GM11168 (cell line): ENCODE measurements around the gene KCNH6.

Source experiments
- in situ Hi-C: fragments of 300-500 bp; cut with MboI; formaldehyde crosslinking; loops from one replicate; pipeline ENCODE4 v1.12.0; 2022; ENCODE audit warnings: low sequenced_read_pairs; ENCODE audit not compliant: unreplicated experiment

The KCNH6 gene

GRCh38 chr17:63503341-63503705 is 19.8 kb upstream of the KCNH6 start:
- in situ Hi-C loops = no loop called here

DNA sequence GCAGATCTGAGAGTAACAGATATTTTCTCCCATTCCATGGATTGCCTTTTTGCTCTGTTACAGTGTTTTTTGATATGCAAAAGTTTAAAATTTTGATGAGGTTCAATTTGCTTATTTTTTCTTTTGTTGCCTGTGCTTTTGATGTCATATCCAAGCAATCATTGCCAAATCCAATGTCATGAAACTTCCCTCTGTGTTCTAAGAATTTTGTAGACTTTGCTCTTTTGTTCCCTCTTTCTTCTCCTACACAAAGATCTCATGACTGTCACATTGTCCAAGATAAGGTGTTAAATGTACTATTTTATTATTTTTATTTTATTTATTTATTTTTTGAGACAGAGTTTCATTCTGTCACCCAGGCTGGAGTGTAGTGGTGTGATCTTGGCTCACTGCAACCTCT is 18.9 kb upstream of the KCNH6 start:
- in situ Hi-C loops = no loop called here

DNA sequence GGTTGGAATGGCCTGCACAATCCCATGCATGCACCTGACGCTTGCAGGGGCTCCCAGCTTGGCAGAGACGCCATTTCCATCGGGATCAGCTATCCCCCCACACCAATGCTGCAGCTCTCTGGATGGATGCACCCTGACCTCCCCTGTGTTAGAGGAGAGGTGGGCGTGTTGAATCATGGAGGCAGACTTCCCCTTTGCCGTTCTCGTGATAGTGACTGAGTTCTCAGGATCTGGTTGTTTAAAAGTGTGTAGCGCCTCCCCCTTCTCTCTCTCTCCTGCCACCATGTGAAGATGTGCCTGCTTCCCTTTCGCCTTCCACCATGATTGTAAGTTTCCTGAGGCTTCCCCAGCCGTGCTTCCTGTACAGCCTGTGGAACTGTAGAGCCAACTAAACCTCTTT is 17.8 kb upstream of the KCNH6 start:
- in situ Hi-C loops = no loop called here

- in situ Hi-C loops = no loop called here
Observed at GRCh38 chr17:63506627-63507026, 16.5 kb upstream of the KCNH6 start.

GRCh38 chr17:63511331-63511730 is 11.8 kb upstream of the KCNH6 start:
- in situ Hi-C loops = no loop called here

- in situ Hi-C loops = no loop called here
Observed at GRCh38 chr17:63512388-63512787, 10.8 kb upstream of the KCNH6 start.

DNA sequence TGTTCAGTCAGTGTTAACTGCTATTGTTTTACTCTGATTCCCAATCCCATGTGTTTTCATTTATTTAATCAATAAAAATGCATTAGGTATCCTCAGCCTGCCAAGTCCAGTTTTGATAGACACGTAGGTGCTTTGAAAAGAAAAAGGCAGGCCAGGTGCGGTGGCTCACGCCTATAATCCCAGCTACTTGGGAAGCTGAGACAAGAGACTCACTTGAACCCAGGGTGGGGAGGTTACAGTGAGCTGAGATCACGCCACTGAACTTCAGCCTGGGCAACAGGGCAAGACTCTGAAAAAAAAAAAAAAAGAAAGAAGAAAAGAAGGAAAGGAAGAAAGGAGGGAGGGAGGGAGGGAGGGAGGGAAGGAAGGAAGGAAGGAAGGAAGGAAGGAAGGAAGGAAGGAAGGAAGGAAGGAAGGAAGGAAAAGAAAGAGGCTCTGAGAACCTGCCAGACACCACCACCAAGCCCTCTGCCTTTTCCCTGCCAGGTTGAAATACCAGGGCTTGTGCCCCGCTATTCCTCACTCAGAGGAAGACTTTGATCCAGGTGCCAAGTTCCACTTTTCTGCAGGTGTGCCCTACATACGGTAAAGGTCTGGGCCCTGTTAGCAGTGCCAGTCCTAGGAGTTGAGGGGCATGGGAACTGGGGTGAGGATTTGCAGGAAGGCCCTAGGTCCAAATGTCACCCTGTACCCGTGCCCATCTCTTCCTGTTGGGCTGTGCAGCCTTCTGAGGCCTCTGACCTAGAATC is 10.1 kb upstream of the KCNH6 start:
- in situ Hi-C loops = no loop called here

GRCh38 chr17:63514477-63514876 is 8.7 kb upstream of the KCNH6 start:
- in situ Hi-C loops = no loop called here

- in situ Hi-C loops = no loop called here
Observed at GRCh38 chr17:63514974-63515373, 8.2 kb upstream of the KCNH6 start.

DNA sequence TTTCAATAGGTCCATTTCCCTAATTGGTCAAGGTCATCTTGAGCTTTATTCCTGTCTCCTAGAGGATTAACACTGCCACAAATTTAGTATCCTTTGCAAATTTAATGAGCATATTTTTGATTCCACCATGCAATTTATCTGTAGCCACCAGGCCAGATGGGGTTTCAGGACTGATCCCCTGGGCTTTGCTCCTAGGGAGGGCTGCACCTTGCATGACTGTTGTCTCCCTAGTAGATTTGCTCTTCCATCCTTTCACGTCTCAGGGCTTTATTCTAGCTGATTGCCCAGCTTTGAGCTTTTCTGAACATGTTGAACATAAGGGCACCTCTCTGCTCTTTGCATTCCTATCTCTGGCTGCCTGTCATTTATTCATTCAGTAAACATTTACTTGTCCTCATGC is 7.7 kb upstream of the KCNH6 start:
- in situ Hi-C loops = no loop called here

DNA sequence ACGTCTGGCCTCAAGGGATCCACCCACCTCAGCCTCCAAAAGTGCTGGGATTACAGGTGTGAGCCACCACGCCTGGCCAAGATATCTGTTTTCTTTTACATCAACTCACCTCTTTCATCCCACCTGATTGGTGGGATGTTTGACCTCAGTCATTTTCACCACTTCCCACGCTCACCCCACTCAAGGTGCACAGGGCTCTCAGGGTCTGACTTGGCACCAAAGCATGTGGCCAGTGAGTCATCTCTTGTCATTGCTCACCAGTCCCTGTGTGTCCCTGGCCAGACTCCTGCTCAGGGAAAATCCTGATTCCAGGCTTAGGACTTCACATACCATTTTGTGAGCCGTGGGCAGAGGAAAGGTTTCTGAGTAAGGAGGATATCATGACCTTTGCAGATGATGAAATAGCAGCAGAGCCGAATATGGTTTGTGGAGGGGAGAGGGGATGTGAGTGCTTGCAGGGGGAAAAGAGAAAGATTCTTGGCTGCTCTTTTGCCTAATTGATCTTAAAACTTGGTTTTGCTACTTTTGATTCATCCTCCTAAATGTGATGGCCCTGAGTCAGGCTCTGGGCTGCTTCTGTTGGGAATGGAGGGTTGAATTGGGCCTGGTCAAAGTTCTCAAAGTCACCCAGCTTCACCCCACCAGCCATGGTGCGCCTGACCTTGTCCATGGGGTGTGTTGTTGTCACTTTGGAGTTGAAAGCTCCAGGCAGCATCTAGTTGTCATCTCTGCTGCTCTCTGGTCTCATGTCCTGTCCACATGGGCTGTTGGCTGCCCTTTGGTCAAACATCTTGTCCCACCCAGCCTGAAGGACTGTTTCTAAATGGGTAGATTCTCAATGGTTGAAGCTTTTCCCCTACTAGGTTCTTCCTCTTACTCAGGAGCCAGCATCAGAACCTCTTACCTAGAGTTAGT is 6.0 kb upstream of the KCNH6 start:
- in situ Hi-C loops = no loop called here

- in situ Hi-C loops = no loop called here
Observed at GRCh38 chr17:63517825-63518534, 5.2 kb upstream of the KCNH6 start.

DNA sequence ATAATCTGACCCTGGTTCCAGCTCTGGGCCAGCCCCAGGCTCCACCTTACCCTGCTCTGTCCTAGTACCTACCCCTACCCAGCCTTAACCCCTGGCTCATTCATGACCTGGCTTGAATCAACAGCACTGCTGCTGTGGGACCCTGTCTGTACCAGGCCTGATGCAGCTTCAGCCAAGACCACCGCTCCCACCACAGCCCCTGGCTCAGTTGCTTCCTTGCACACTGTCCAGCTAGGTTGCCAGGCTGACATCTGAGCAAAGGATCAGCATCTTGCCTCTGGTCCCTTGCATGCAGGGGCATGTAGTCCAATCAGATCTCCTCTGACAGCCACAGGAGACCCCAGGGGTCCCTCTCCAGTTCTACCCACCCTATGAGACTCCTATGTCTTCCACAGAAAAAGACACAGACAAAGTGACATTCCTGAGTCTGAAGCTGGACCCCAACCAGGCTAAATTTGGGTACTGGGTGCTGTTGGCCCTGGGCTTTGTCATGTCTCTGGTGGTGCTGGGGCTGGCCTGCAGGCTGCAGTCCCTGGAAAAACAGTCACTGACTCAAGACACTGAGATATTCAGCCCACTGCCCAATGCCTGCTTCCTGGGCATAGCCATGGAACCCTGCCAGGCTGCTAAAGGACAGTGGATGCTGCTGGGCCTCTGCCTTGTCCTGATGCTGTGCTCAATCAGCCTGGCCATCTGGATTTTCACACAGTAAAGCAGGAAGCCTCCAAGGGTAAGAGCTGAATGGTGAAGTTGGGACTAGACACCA is 3.9 kb upstream of the KCNH6 start:
- in situ Hi-C loops = no loop called here

DNA sequence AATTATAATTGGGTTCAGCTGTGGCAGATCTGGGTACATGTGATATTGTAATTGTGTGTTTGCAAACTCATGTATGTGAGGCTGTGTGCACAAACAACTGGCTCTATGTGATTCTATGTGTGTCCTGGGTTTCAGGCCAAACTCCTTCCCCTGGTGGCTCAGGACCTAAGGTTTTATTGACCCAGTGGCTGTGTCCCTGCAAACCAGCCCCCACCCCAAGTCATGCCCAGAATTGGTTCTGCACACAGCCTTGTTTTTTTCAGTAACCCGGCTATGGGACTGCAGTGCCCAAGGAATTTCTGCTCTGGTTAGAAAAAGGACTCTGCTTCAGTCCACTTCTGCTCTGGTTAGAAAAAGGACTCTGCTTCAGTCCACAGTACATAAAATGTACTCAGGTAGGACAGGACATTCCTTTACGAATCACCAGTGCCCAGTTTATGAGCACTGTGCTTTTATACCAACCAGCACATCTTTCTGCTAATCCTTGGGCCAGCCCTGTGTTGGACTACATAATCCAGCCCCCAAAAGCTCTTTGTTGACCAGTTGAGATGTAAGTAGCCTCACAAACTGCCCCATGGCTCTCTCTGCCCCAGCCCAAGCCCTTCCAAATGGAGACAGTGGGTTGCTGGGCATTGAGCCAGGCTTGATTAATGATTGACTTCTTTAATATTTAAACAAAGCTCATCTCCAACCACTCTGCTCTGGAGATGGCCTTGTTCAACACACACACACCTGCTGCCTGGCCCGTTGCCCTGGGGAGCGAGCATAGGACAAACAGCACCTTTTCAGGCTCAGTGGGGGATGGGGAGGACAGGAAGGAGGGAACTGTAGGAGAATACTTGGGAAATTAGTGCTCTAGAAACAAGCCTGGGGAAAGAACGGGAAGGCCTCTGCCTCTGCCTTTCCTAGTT is 2.9 kb upstream of the KCNH6 start:
- in situ Hi-C loops = no loop called here

DNA sequence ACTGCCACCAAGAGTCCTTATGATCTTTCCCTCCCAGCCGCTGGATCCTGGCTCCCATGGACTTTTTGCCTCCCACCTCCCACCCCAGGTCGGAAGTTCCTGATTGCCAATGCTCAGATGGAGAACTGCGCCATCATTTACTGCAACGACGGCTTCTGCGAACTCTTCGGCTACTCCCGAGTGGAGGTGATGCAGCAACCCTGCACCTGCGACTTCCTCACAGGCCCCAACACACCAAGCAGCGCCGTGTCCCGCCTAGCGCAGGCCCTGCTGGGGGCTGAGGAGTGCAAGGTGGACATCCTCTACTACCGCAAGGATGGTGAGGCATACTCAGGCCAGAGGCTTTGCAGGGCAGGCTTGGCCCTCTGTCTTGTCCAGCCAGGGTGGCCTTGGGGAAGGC is 893 bp downstream of the KCNH6 start:
- in situ Hi-C loops = no loop called here

GRCh38 chr17:63525190-63525946 is 2.2 kb downstream of the KCNH6 start:
- in situ Hi-C loops = no loop called here

GRCh38 chr17:63526861-63527260 is 3.7 kb downstream of the KCNH6 start:
- in situ Hi-C loops = no loop called here

DNA sequence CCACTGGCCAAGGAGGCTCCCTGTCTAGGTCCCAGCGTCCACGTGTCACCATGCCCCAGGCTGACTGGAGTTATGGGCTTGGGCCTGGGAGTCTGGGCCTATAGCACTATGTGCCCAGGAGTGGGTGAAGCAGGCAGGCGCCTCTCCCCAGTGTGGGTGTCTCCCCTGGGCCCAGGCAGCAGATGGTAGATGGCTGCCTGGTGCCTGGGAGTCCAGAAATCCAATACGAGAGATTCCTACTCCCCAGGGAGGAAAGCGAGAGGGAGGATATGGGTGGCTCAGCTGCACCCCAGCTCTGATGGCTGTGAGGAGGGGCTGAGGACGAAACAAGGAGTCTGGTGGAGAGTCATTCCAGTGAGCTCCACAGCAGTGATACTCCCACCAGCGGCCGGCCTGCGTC is 5.0 kb downstream of the KCNH6 start:
- in situ Hi-C loops = no loop called here
